A549 (cell line): ENCODE measurements around the gene SYTL3.
"Not testable (repeated sequence)": the region's sequence is repeated elsewhere in the genome, so short reads cannot be mapped to it uniquely, and the experiment has no call there.

Source experiments
- CTCF ChIP-seq: fragments of >200 bp; sonication (Bioruptor Twin); formaldehyde crosslinking; IDR thresholded peaks from 3 replicates; pipeline ENCODE4 v1.5.1; 2016
- ELK1 ChIP-seq: fragments of 150-350 bp; IDR thresholded peaks from 2 replicates; pipeline ENCODE4 v1.6.1; 2014; ENCODE audit warnings: low read depth, mild to moderate bottlenecking, low read length
- EP300 ChIP-seq, 2 experiments: fragments of >200 bp; sonication (Bioruptor Twin); formaldehyde crosslinking; IDR thresholded peaks; 2 replicates in 1 of 2; 3 replicates in 1 of 2; pipeline ENCODE4 v1.6.1; 2016 to 2017
- KDM1A ChIP-seq: fragments of 200-600 bp; sonication (generic); IDR thresholded peaks from 2 replicates; pipeline ENCODE4 v1.6.1; 2016; ENCODE audit warnings: low read depth, mild to moderate bottlenecking
- MAX ChIP-seq: IDR thresholded peaks from 2 replicates; pipeline ENCODE4 v1.6.1; 2012
- MAZ ChIP-seq: fragments of 150-350 bp; IDR thresholded peaks from 2 replicates; pipeline ENCODE4 v1.6.1; 2014; ENCODE audit warnings: antibody characterized with exemption, low read depth, low read length, borderline replicate concordance
- POLR2A ChIP-seq: IDR thresholded peaks from 2 replicates; pipeline ENCODE4 v1.6.1; 2012; ENCODE audit warnings: mild to moderate bottlenecking, low read length
- RAD21 ChIP-seq, 2 experiments: fragments of >200 bp in 1 of 2; sonication (Bioruptor Twin) in 1 of 2; formaldehyde crosslinking in 1 of 2; IDR thresholded peaks in 1 of 2; conservative IDR thresholded peaks in 1 of 2; 2 replicates in 1 of 2; 3 replicates in 1 of 2; pipeline ENCODE4 v1.6.1; 2012 to 2018; ENCODE audit warnings: inconsistent platforms in 1 of 2
- RFX5 ChIP-seq: fragments of 450-650 bp; IDR thresholded peaks from 2 replicates; pipeline ENCODE4 v1.7.1; 2014; ENCODE audit warnings: antibody characterized with exemption, mild to moderate bottlenecking, moderate library complexity
- SMC3 ChIP-seq: fragments of >200 bp; sonication (Bioruptor Twin); formaldehyde crosslinking; IDR thresholded peaks from 3 replicates; pipeline ENCODE4 v1.6.1; 2018; ENCODE audit warnings: inconsistent platforms
- TF ChIP-seq, protein P1 (sequence below): fragments of 450-650 bp; IDR thresholded peaks from 2 replicates; pipeline ENCODE4 v1.6.1; 2014; ENCODE audit warnings: antibody characterized with exemption

DNA sequence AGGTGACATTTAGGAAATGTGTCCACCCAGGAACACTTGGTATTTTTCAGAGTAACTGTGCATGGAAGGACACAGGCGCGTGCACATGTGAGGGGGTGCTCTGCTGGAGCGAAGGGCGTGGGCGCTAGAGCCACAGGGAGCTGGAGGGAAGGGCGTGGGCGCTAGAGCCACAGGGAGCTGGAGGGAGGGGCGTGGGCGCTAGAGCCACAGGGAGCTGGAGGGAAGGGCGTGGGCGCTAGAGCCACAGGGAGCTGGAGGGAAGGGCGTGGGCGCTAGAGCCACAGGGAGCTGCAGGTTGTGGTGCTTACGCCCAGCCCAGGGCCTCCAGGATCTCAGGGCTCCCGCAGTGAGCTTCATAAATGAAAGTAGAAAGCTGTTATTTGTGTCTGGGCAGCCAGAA, 43.8 kb upstream of the SYTL3 start:
- TF ChIP-seq EP300 (IDR thresholded peaks at IDR 0.05); CTCF; MAZ; MAX; POLR2A; SMC3; RFX5; ELK1; KDM1A; RAD21 (conservative IDR thresholded peaks at IDR 0.05 in 1 of 2, IDR thresholded peaks at IDR 0.05 in 1 of 2): not testable (repeated sequence)
- TF ChIP-seq, protein P1, sequence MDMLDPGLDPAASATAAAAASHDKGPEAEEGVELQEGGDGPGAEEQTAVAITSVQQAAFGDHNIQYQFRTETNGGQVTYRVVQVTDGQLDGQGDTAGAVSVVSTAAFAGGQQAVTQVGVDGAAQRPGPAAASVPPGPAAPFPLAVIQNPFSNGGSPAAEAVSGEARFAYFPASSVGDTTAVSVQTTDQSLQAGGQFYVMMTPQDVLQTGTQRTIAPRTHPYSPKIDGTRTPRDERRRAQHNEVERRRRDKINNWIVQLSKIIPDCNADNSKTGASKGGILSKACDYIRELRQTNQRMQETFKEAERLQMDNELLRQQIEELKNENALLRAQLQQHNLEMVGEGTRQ = not testable (repeated sequence)
